ENCODE results near the gene DLG5. TPM values are rescaled to one million over a fixed set of nuclear protein-coding genes. Genes with fewer than 3 reads are reported as not detected.

The DLG5 gene
- total and polyA plus RNA-seq, 4 donors: 1.2 to 7.1 (median 4.6) TPM

DNA sequence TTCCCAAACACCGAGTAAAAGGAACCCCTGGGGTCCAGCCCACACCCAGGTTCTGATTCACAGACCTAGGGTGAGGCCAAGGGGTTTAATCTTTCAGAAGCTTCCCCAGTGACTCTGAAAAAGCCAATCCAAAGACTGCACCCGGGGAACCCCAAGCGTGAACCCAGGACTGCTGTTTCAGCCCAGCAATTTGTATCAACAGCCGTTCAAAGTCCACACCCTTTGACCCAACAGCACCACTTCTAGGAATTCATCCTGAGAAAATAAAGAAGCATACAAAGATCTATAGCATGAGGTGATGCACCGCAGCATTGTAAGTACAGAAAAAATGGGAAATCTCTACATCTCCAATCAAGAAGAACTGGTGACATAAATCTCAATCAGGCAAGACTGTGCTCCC, 24.4 kb downstream of the DLG5 start (continued):
- TF ChIP-seq, protein P1, sequence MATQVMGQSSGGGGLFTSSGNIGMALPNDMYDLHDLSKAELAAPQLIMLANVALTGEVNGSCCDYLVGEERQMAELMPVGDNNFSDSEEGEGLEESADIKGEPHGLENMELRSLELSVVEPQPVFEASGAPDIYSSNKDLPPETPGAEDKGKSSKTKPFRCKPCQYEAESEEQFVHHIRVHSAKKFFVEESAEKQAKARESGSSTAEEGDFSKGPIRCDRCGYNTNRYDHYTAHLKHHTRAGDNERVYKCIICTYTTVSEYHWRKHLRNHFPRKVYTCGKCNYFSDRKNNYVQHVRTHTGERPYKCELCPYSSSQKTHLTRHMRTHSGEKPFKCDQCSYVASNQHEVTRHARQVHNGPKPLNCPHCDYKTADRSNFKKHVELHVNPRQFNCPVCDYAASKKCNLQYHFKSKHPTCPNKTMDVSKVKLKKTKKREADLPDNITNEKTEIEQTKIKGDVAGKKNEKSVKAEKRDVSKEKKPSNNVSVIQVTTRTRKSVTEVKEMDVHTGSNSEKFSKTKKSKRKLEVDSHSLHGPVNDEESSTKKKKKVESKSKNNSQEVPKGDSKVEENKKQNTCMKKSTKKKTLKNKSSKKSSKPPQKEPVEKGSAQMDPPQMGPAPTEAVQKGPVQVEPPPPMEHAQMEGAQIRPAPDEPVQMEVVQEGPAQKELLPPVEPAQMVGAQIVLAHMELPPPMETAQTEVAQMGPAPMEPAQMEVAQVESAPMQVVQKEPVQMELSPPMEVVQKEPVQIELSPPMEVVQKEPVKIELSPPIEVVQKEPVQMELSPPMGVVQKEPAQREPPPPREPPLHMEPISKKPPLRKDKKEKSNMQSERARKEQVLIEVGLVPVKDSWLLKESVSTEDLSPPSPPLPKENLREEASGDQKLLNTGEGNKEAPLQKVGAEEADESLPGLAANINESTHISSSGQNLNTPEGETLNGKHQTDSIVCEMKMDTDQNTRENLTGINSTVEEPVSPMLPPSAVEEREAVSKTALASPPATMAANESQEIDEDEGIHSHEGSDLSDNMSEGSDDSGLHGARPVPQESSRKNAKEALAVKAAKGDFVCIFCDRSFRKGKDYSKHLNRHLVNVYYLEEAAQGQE (IDR thresholded peaks at IDR 0.05): no peak
- TF ChIP-seq, protein P2, sequence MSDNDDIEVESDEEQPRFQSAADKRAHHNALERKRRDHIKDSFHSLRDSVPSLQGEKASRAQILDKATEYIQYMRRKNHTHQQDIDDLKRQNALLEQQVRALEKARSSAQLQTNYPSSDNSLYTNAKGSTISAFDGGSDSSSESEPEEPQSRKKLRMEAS (IDR thresholded peaks at IDR 0.05): no peak

DNA sequence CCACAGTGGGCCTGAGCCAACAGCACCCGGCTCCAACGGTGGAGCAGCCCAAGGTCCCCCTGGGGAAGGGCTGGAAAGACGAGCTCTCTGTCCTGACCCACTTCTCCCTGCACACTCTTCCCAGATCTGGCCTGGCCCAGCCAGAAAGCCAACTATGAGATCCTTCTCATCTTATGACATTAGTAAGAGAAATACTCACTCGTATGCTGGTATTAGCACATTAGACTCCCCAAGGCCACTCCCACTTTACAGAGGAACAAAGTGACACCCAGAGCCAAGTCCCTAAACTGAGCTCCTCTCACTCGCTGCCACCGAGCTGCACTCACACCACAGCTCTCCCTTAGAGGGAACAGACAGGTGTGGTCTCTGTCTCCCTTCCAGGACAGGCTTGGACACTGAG, 24.8 kb downstream of the DLG5 start:
- no peaks in the 10 kb centered on the region for H3K27me3 ChIP-seq (ENCODE audit: control insufficient read depth in 4 of 4, insufficient read depth in 4 of 4, low read length in 3 of 4)
- no peaks in the 10 kb centered on the region for H3K9me3 ChIP-seq (ENCODE audit: control insufficient read depth in 4 of 4, low read length in 3 of 4)
- no peak for DNase-seq (ENCODE audit: low spot score)
- WGBS: 65% methylated on average over 6 of the region's 6 CpGs
- TF ChIP-seq RAD21 (IDR thresholded peaks at IDR 0.05) (no peak), HNF4G (IDR thresholded peaks at IDR 0.05) (no peak), TAF1 (conservative IDR thresholded peaks at IDR 0.05) (no peak), HNF4A (conservative IDR thresholded peaks at IDR 0.05) (no peak), EGR1 (IDR thresholded peaks at IDR 0.05; ENCODE audit: low read depth in 2 of 2) (no peak), SP1 (IDR thresholded peaks at IDR 0.05) (no peak), FOXA2 (IDR thresholded peaks at IDR 0.05) (no peak), YY1 (IDR thresholded peaks at IDR 0.05) (no peak), JUND (IDR thresholded peaks at IDR 0.05) (no peak), NR2F2 (IDR thresholded peaks at IDR 0.05) (no peak)
- TF ChIP-seq, protein P3, sequence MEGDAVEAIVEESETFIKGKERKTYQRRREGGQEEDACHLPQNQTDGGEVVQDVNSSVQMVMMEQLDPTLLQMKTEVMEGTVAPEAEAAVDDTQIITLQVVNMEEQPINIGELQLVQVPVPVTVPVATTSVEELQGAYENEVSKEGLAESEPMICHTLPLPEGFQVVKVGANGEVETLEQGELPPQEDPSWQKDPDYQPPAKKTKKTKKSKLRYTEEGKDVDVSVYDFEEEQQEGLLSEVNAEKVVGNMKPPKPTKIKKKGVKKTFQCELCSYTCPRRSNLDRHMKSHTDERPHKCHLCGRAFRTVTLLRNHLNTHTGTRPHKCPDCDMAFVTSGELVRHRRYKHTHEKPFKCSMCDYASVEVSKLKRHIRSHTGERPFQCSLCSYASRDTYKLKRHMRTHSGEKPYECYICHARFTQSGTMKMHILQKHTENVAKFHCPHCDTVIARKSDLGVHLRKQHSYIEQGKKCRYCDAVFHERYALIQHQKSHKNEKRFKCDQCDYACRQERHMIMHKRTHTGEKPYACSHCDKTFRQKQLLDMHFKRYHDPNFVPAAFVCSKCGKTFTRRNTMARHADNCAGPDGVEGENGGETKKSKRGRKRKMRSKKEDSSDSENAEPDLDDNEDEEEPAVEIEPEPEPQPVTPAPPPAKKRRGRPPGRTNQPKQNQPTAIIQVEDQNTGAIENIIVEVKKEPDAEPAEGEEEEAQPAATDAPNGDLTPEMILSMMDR (IDR thresholded peaks at IDR 0.05; ENCODE audit: low read depth, low read length, missing input control): no peak
- TF ChIP-seq, protein P4, sequence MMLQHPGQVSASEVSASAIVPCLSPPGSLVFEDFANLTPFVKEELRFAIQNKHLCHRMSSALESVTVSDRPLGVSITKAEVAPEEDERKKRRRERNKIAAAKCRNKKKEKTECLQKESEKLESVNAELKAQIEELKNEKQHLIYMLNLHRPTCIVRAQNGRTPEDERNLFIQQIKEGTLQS (IDR thresholded peaks at IDR 0.05): no peak
- TF ChIP-seq, protein P5, sequence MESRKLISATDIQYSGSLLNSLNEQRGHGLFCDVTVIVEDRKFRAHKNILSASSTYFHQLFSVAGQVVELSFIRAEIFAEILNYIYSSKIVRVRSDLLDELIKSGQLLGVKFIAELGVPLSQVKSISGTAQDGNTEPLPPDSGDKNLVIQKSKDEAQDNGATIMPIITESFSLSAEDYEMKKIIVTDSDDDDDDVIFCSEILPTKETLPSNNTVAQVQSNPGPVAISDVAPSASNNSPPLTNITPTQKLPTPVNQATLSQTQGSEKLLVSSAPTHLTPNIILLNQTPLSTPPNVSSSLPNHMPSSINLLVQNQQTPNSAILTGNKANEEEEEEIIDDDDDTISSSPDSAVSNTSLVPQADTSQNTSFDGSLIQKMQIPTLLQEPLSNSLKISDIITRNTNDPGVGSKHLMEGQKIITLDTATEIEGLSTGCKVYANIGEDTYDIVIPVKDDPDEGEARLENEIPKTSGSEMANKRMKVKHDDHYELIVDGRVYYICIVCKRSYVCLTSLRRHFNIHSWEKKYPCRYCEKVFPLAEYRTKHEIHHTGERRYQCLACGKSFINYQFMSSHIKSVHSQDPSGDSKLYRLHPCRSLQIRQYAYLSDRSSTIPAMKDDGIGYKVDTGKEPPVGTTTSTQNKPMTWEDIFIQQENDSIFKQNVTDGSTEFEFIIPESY (IDR thresholded peaks at IDR 0.05): no peak
- TF ChIP-seq, protein P1 (IDR thresholded peaks at IDR 0.05): no peak
- peaks cover 10 to 33% (median 21%) of the 10 kb centered on the region in 4 donors for H3K4me1 ChIP-seq (ENCODE audit: control insufficient read depth in 4 of 4, insufficient read depth in 4 of 4, low read length in 3 of 4)
- no peak overlapping the region for H3K27ac ChIP-seq (ENCODE audit: low read depth in 1 of 2, low read length in 2 of 2)
- no peaks in the 10 kb centered on the region for H3K36me3 ChIP-seq (ENCODE audit: control insufficient read depth in 4 of 4, insufficient read depth in 3 of 4, low read depth in 1 of 4, low read length in 3 of 4)
- H3K4me3 ChIP-seq (ENCODE audit: low read depth in 1 of 3, low read length in 3 of 3): no peak overlapping the region
- no peak overlapping the region for H3K9ac ChIP-seq (ENCODE audit: low read depth in 1 of 2, low read length in 2 of 2)
